Activated CD4-positive, alpha-beta T cell treated with anti-CD3 and anti-CD28 coated beads for 36 hours (primary cell): Measurements from ENCODE around the gene PKD1. TPM values are rescaled to one million over a fixed set of nuclear protein-coding genes. Genes with fewer than 3 reads are reported as not detected.

Experiments used
- ATAC-seq: fragments of 200-7000 bp; cut with Tn5 transposase; one replicate; pipeline ENCODE4 v1.10.0; 2021; ENCODE audit warnings: mild to moderate bottlenecking, moderate library complexity
- CTCF ChIA-PET: fragments of 350-600 bp; sonication (Branson Sonifier 250); formaldehyde crosslinking; loops from one replicate; lab custom pipeline; 2021; ENCODE audit warnings: antibody characterized with exemption; lab: Charles Lee
- POLR2A ChIA-PET: fragments of 350-600 bp; sonication (Branson Sonifier 250); formaldehyde crosslinking; loops from one replicate; lab custom pipeline; 2021; ENCODE audit warnings: antibody characterized with exemption, inconsistent platforms; lab: Charles Lee
- DNase-seq: peaks from one replicate; pipeline ENCODE4 v3.0.0-alpha.2; 2020
- H3K27ac Mint-ChIP-seq: one replicate; pipeline ENCODE4 v1.8.0; 2021; ENCODE audit warnings: mixed read lengths
- H3K27me3 Mint-ChIP-seq: one replicate; pipeline ENCODE4 v1.8.0; 2021; ENCODE audit warnings: mixed read lengths
- H3K36me3 Mint-ChIP-seq: one replicate; pipeline ENCODE4 v1.8.0; 2021; ENCODE audit warnings: low read depth, mixed read lengths
- H3K4me1 Mint-ChIP-seq: one replicate; pipeline ENCODE4 v1.8.0; 2021; ENCODE audit warnings: mixed read lengths
- H3K4me3 Mint-ChIP-seq: one replicate; pipeline ENCODE4 v1.8.0; 2021; ENCODE audit warnings: mild to moderate bottlenecking, moderate library complexity, mixed read lengths
- H3K9me3 Mint-ChIP-seq: one replicate; pipeline ENCODE4 v1.8.0; 2021; ENCODE audit warnings: low read depth, mixed read lengths
- intact Hi-C, 2 experiments: fragments of 100-400 bp; cut with DNase I in 1 of 2; cut with micrococcal nuclease in 1 of 2; formaldehyde crosslinking; loops; one replicate each; pipeline versions ENCODE4 v1.14.2 to v1.15.1; 2022 to 2024; cut with DNase I, micrococcal nuclease
- total RNA-seq, 2 experiments: library from RNA; stranded (reverse); gene quantifications; one replicate each; pipeline ENCODE4 v1.2.3, GENCODE V29; 2021

PKD1 gene
- total RNA-seq, 2 experiments from 2014 or later: 64.3 to 71.2 TPM

- intact Hi-C loops: no loop called here
- Mint-ChIP-seq H3K36me3 (peaks cover 3% of the 10 kb centered on the region), H3K27ac (no peak overlapping the region), H3K4me3 (no peak overlapping the region), H3K4me1 (no peaks in the 10 kb centered on the region), H3K9me3 (no peaks in the 10 kb centered on the region), H3K27me3 (no peaks in the 10 kb centered on the region)
- CTCF ChIA-PET: interaction anchor here (0.5 kb wide), 1 partner anchor 76 kb away, joined by 4 read pairs; no protein-coding TSS in a partner anchor
- POLR2A ChIA-PET: no interaction called here
- DNase-seq (no peak), ATAC-seq (no peak)
These were observed 46.8 kb downstream of the PKD1 start for GRCh38 chr16:2088759-2089358.

- H3K27ac Mint-ChIP-seq: no peak overlapping the region
- ChIA-PET POLR2A (no interaction called here), CTCF (interaction anchor here (0.5 kb wide), 1 partner anchor 75 kb away, joined by 4 read pairs; no protein-coding TSS in a partner anchor)
- no peak for ATAC-seq
- H3K36me3 Mint-ChIP-seq: peaks cover 3% of the 10 kb centered on the region
- peaks cover 1% of the 10 kb centered on the region for H3K4me1 Mint-ChIP-seq
- no peaks in the 10 kb centered on the region for H3K9me3 Mint-ChIP-seq
- intact Hi-C loops: no loop called here
- H3K27me3 Mint-ChIP-seq: no peaks in the 10 kb centered on the region
- no peak for DNase-seq
- no peak overlapping the region for H3K4me3 Mint-ChIP-seq
These were observed 47.7 kb downstream of the PKD1 start for GRCh38 chr16:2087748-2088631.

DNA sequence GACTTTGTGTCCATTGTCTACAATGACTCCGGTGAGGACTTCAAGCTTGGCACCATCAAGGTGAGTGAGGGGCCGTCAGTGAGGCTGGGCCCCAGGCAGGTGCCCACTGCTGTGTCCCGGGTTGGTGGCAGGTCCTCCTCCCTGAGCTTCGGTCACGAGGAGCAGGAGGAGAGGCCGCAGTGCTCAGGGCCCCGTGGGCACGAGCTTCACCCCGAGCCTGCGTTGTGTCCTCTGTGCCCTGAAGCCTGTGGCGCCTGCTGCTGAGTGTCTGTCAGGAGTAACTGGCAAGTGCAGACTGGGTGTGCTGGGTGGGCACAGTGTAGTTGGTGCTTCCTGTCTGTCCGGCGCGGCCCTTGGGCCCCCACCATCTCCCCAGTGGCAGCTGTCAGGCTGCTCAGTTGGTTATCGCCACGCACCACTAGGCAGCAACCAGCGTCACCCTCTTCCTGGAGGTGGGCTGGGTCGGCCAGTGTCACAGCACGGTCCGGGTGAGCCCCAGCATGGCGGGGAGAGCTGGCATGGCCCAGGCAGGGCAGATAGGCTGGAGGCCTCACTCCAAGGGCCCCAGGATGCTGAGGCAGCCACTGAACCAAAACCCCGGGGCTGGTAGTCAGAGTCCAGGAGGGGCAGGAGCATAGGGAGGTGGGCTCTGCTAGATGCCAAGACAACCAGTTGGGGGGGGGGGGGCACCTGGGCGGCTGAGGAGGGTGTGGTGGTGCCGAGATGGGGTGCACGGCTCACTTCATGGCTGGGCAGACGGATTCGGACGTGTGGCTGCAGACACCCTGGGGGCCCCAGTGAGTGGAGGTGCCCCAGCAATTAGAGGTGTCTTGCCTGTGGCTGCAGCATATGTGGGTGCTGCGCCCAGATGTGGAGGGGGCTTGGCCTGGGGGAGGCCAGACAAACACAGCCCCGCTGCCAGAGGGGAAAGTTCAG lies 48.6 kb downstream of the PKD1 start:
- peaks cover 5% of the 10 kb centered on the region for H3K36me3 Mint-ChIP-seq
- no peak for DNase-seq
- no peak overlapping the region for H3K27ac Mint-ChIP-seq
- intact Hi-C loops: no loop called here
- H3K27me3 Mint-ChIP-seq: no peaks in the 10 kb centered on the region
- peaks cover 2% of the 10 kb centered on the region for H3K4me1 Mint-ChIP-seq
- ChIA-PET CTCF (no interaction called here), POLR2A (no interaction called here)
- H3K4me3 Mint-ChIP-seq: no peak overlapping the region
- ATAC-seq: no peak
- no peaks in the 10 kb centered on the region for H3K9me3 Mint-ChIP-seq

GRCh38 chr16:2086106-2086742 lies 49.5 kb downstream of the PKD1 start:
- Mint-ChIP-seq H3K4me3 (no peak overlapping the region), H3K4me1 (peaks cover 2% of the 10 kb centered on the region), H3K9me3 (no peaks in the 10 kb centered on the region), H3K27me3 (no peaks in the 10 kb centered on the region), H3K27ac (no peak overlapping the region), H3K36me3 (peaks cover 5% of the 10 kb centered on the region)
- DNase-seq (no peak), ATAC-seq (no peak)
- intact Hi-C loops: no loop called here
- ChIA-PET POLR2A (no interaction called here), CTCF (no interaction called here)

GRCh38 chr16:2085669-2086068 lies 50.0 kb downstream of the PKD1 start:
- Mint-ChIP-seq H3K27me3 (no peaks in the 10 kb centered on the region), H3K4me3 (no peak overlapping the region), H3K4me1 (peaks cover 2% of the 10 kb centered on the region), H3K27ac (no peak overlapping the region), H3K36me3 (peaks cover 5% of the 10 kb centered on the region), H3K9me3 (no peaks in the 10 kb centered on the region)
- ChIA-PET POLR2A (no interaction called here), CTCF (interaction anchor here (0.6 kb wide), 1 partner anchor 979 kb away, joined by 4 read pairs; no protein-coding TSS in a partner anchor)
- ATAC-seq (no peak), DNase-seq (no peak)
- intact Hi-C loops: no loop called here

DNA sequence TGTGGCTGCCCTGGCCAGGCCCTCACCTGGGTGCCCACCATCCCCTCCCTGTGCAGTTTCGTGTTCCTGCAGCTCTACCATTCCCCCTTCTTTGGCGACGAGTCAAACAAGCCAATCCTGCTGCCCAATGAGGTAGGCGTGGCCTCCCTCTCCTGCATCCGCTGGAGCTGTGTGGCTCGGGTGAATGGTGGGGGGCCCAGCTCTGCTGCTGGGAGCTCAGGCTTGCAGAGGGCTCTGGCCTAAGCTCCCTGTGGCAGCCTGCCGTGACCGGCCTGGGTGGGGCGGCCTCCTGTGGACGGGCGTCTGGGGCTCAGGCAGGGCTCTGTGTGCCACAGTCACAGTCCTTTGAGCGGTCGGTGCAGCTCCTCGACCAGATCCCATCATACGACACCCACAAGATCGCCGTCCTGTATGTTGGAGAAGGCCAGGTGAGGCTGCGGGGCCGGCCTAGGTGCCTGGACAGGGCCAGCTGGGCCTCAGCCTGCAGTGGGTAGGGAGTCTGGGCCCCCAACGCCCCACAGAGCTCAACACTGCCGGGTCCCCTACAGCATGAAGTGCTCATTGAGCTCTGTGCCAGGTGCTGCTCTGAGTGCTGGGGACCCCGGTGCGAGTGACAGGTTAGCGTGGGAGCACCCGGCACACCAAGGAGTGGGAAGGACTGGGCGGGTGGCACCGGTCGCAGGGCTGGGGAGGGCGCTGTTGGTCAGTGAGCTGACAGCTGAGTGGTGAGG lies 50.6 kb downstream of the PKD1 start:
- Mint-ChIP-seq H3K9me3 (no peaks in the 10 kb centered on the region), H3K4me1 (peaks cover 2% of the 10 kb centered on the region), H3K36me3 (peaks cover 2% of the 10 kb centered on the region), H3K27me3 (no peaks in the 10 kb centered on the region), H3K4me3 (no peak overlapping the region), H3K27ac (no peak overlapping the region)
- ATAC-seq (no peak), DNase-seq (no peak)
- intact Hi-C loops: no loop called here
- ChIA-PET POLR2A (no interaction called here), CTCF (interaction anchor here (0.6 kb wide), 1 partner anchor 979 kb away, joined by 4 read pairs; no protein-coding TSS in a partner anchor)

DNA sequence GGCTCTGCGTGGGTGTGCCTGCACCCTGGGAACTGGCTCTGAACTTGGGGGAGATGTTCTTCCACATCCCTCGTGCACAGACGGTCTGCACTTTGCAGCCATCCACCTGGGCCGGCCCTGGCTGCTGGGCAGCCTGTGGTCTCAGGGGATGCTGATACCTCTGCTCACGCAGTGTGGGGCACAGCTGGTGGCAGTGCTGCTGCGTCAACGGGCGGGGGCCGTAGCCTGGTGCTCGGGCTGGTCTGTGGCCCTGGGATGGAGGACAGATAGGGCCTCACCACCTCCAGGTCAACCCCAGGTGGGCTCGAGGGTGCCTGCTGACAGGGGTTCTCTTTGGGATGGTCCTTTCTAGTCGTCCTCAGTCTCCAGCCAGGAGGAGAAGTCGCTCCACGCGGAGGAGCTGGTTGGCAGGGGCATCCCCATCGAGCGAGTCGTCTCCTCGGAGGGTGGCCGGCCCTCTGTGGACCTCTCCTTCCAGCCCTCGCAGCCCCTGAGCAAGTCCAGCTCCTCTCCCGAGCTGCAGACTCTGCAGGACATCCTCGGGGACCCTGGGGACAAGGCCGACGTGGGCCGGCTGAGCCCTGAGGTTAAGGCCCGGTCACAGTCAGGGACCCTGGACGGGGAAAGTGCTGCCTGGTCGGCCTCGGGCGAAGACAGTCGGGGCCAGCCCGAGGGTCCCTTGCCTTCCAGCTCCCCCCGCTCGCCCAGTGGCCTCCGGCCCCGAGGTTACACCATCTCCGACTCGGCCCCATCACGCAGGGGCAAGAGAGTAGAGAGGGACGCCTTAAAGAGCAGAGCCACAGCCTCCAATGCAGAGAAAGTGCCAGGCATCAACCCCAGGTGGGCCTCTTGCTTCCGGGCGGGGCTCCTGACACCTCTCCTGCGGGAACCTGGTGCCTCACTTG lies 51.6 kb downstream of the PKD1 start:
- ATAC-seq: no peak
- Mint-ChIP-seq H3K27me3 (no peaks in the 10 kb centered on the region), H3K4me1 (peaks cover 2% of the 10 kb centered on the region), H3K9me3 (no peaks in the 10 kb centered on the region), H3K36me3 (peaks cover 2% of the 10 kb centered on the region), H3K27ac (no peak overlapping the region), H3K4me3 (no peak overlapping the region)
- ChIA-PET CTCF (no interaction called here), POLR2A (no interaction called here)
- intact Hi-C loops: no loop called here
- no peak for DNase-seq

DNA sequence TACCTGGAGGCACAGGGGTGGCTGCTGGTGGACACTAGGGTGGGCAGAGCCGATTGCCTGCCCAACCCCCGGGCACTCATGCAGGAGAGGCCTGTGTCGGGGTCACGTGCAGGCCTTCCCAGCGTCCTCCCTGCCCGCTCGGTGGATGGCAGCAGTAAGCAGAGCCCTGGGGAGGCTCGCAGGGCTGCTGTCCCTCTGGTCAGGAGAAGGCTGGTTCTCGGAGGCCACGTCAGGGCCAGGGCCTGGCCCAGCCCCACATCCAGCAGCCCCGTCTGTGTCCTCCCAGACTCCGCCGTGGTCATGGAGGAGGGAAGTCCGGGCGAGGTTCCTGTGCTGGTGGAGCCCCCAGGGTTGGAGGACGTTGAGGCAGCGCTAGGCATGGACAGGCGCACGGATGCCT lies 52.3 kb downstream of the PKD1 start:
- CTCF ChIA-PET: interaction anchor here (0.5 to 0.7 kb wide), 2 partner anchors 148 to 579 kb away, joined by 3 to 4 read pairs; no protein-coding TSS in a partner anchor
- ATAC-seq (no peak), DNase-seq (no peak)
- H3K27ac Mint-ChIP-seq: no peak overlapping the region
- POLR2A ChIA-PET: no interaction called here
- H3K4me1 Mint-ChIP-seq: peaks cover 2% of the 10 kb centered on the region
- peaks cover 2% of the 10 kb centered on the region for H3K36me3 Mint-ChIP-seq
- H3K9me3 Mint-ChIP-seq: no peaks in the 10 kb centered on the region
- intact Hi-C loops: no loop called here
- H3K4me3 Mint-ChIP-seq: no peak overlapping the region
- H3K27me3 Mint-ChIP-seq: no peaks in the 10 kb centered on the region

- H3K27me3 Mint-ChIP-seq: no peaks in the 10 kb centered on the region
- peaks cover 2% of the 10 kb centered on the region for H3K36me3 Mint-ChIP-seq
- no peak for ATAC-seq
- no peak overlapping the region for H3K4me3 Mint-ChIP-seq
- H3K27ac Mint-ChIP-seq: no peak overlapping the region
- ChIA-PET CTCF (interaction anchor here (0.5 to 0.7 kb wide), 2 partner anchors 148 to 579 kb away, joined by 3 to 4 read pairs; no protein-coding TSS in a partner anchor), POLR2A (no interaction called here)
- DNase-seq: no peak
- intact Hi-C loops: no loop called here
- peaks cover 2% of the 10 kb centered on the region for H3K4me1 Mint-ChIP-seq
- no peaks in the 10 kb centered on the region for H3K9me3 Mint-ChIP-seq
These were observed 52.7 kb downstream of the PKD1 start for GRCh38 chr16:2082983-2083364.
